Psoas muscle (tissue), 8 donors: ENCODE results near the gene MINDY4. TPM values are rescaled to one million over a fixed set of nuclear protein-coding genes. Genes with fewer than 3 reads are reported as not detected.

Source experiments
- ATAC-seq, 4 donors: fragments of 200-7000 bp; cut with Tn5 transposase; one replicate each; pipeline ENCODE4 v1.9.1; 2020; ENCODE audit warnings: moderate library complexity in 3 of 4, mild to moderate bottlenecking in 2 of 4
- DNase-seq, 2 donors: peaks; one replicate each; pipeline ENCODE4 v3.0.0-alpha.2; 2020
- H3K27ac ChIP-seq: fragments of 200-600 bp; one replicate; pipeline ENCODE4 v1.8.0; 2022
- H3K27me3 ChIP-seq, 3 donors: fragments of 200-600 bp in 1 of 3; one replicate each; pipeline versions ENCODE4 v1.6.1 to v1.8.0; 2013 to 2022; ENCODE audit warnings: low read length in 2 of 3, mild to moderate bottlenecking in 2 of 3, moderate library complexity in 1 of 3; ENCODE audit not compliant: insufficient read depth in 3 of 3
- H3K36me3 ChIP-seq, 2 donors: fragments of 200-600 bp in 1 of 2; one replicate each; pipeline versions ENCODE4 v1.6.1 to v1.8.0; 2013 to 2022; ENCODE audit warnings: low read depth in 1 of 2, mild to moderate bottlenecking in 1 of 2, moderate library complexity in 1 of 2; ENCODE audit not compliant: insufficient read depth in 1 of 2
- H3K4me1 ChIP-seq: fragments of 200-600 bp; one replicate; pipeline ENCODE4 v1.8.0; 2022
- H3K4me3 ChIP-seq: fragments of 200-600 bp; one replicate; pipeline ENCODE4 v1.8.0; 2022; ENCODE audit warnings: mild to moderate bottlenecking
- H3K9me3 ChIP-seq: fragments of 200-600 bp; one replicate; pipeline ENCODE4 v1.8.0; 2022
- CTCF ChIP-seq: fragments of 200-600 bp; IDR thresholded peaks from one replicate; pipeline ENCODE4 v1.8.0; 2022; ENCODE audit warnings: antibody characterized with exemption
- WGBS, 3 donors: extraction: QIAGEN DNeasy Blood & Tissue Kit; methylation state at CpG; one replicate each; pipeline versions ENCODE4 v1.1.6 to v1.1.7; 2013; 5-methylcytosine and 5-hydroxymethylcytosine counted together
- intact Hi-C, 2 donors: fragments of 100-400 bp; cut with DNase I; formaldehyde crosslinking; loops; one replicate each; pipeline versions ENCODE4 v1.11.0 to v1.14.2; 2022
- polyA plus RNA-seq, 3 donors: library from polyadenylated mRNA; stranded (reverse); fragments of 200-250 nt; gene quantifications; one replicate each; pipeline ENCODE4 v1.2.3, GENCODE V29; 2013
- total RNA-seq, 4 donors: library from RNA; stranded (reverse); fragmentation: NEBNext Ultra II Directional in 2 of 4; extraction: Animal tissue kit (Norgen Biotek cat#: 25700) in 2 of 4; gene quantifications; one replicate each; pipeline versions ENCODE4 v1.2.1 to v1.2.4, GENCODE V29; 2021 to 2023
- donor health status: healthy with polysubstance abuse.
- donor health status: DM: no; HTN: no; CAD: no; lungs with moderate emphysema.
- donor health status: Bipolar disorder and iron deficiency.
- donor health status: healthy.
- donor health status: DM: yes; HTN: yes; CAD: no.
- donor health status: DM: no; HTN: no; CAD: no.
- donor health status: DM: no; HTN: no; CAD: no.
- donor health status: DM: yes; HTN: yes; CAD: no.

Gene MINDY4
- total and polyA plus RNA-seq, 7 donors = 0.86 to 3.5 (median 1.5) TPM

DNA sequence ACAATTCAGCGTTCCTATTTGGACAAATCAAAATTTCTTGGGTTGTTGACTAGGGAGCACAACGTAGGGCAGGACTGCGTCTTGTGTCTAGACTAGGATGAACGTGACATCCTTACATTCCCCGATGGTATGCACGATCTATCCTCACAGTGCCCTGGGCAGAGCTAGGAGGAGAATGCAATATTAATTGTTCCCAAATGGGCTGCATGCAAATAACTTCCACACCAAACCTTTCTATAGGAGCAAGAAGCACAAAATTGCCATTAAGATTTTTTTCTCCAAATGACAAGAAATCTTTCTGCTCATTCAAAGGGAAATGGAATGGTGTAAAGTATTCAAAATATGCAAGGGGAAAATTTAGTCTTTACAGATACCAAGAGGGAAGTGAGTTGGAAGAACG is 119.0 kb downstream of the MINDY4 start:
- H3K4me3 ChIP-seq = no peak overlapping the region
- H3K27ac ChIP-seq = no peak overlapping the region
- DNase-seq = no peak
- intact Hi-C loops = no loop called here
- peaks cover 9% of the 10 kb centered on the region for H3K4me1 ChIP-seq
- no peaks in the 10 kb centered on the region for H3K9me3 ChIP-seq
- 96 to 98% (median 97%) methylated on average over 7 of the region's 7 CpGs for WGBS, 3 donors
- no peaks in the 10 kb centered on the region for H3K36me3 ChIP-seq
- no peak for ATAC-seq
- TF ChIP-seq CTCF = no peak
- no peaks in the 10 kb centered on the region for H3K27me3 ChIP-seq

- no peak for TF ChIP-seq CTCF
- ATAC-seq (peak in 1 of 4 donors; percentile 49), DNase-seq (peak in 1 of 2 donors; percentile 68)
- Histone ChIP-seq H3K36me3 (no peaks in the 10 kb centered on the region), H3K4me3 (no peak overlapping the region), H3K27me3 (no peaks in the 10 kb centered on the region), H3K27ac (no peak overlapping the region), H3K9me3 (no peaks in the 10 kb centered on the region), H3K4me1 (peaks cover 9% of the 10 kb centered on the region)
- intact Hi-C loops = no loop called here
- WGBS, 3 donors = 55 to 60% (median 58%) methylated on average over 6 of the region's 6 CpGs
Measured at GRCh38 chr7:30893357-30893756, 122.1 kb downstream of the MINDY4 start.

GRCh38 chr7:30894009-30894408 is 122.8 kb downstream of the MINDY4 start:
- peaks cover 9% of the 10 kb centered on the region for H3K4me1 ChIP-seq
- ATAC-seq = no peak
- DNase-seq = no peak
- no peaks in the 10 kb centered on the region for H3K36me3 ChIP-seq
- whole genome bisulfite sequencing, 3 donors = 55 to 80% (median 77%) methylated on average over 1 of the region's 1 CpG
- H3K27ac ChIP-seq = no peak overlapping the region
- no peaks in the 10 kb centered on the region for H3K27me3 ChIP-seq
- TF ChIP-seq CTCF = no peak
- no peaks in the 10 kb centered on the region for H3K9me3 ChIP-seq
- no peak overlapping the region for H3K4me3 ChIP-seq
- intact Hi-C loops = no loop called here

DNA sequence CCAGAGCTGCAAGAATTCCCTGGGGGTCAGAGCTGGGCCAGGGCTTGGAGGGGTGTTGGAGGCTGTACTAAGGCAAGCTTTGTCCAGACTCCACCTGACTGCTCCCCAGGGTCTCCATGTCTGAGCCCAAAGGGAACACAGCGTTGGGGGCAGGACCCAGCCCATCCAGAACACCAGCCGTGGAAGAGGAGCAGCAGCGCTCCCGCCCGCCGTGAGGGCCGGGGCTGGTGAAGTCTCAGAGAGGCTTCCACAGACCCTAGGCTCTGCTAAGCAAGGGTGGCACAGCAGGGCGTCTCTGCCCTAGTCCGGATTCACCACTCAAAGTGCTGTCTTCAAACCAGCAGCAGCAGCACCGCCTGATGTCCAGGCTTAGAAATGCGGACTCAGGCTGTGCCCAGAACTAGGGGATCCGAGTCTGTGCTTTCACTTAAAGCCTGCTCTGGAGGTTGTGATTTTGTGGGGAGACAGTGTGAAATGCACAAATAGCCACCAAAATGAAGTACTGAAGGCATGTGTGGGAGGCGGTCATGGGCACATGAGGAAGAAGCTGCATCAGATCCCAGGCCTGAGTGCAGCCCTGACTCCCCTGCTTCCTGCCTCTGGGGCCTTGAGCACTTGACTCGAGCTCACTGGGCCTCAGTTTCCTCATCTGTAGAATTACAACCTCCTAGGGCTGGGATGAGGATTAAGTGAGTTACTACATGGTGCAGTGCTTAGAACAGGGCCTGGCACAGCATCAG is 123.8 kb downstream of the MINDY4 start:
- ATAC-seq = no peak
- intact Hi-C loops = no loop called here
- Histone ChIP-seq H3K4me3 (no peak overlapping the region), H3K9me3 (no peaks in the 10 kb centered on the region), H3K36me3 (no peaks in the 10 kb centered on the region), H3K27ac (no peak overlapping the region), H3K27me3 (no peaks in the 10 kb centered on the region), H3K4me1 (peaks cover 9% of the 10 kb centered on the region)
- DNase-seq = no peak
- 86 to 88% (median 87%) methylated on average over 14 of the region's 14 CpGs for WGBS, 3 donors
- TF ChIP-seq CTCF = no peak

- Histone ChIP-seq H3K9me3 (no peaks in the 10 kb centered on the region), H3K27me3 (no peaks in the 10 kb centered on the region), H3K36me3 (no peaks in the 10 kb centered on the region), H3K4me3 (no peak overlapping the region), H3K4me1 (peaks cover 9% of the 10 kb centered on the region), H3K27ac (no peak overlapping the region)
- intact Hi-C loops = no loop called here
- DNase-seq (no peak), ATAC-seq (no peak)
- 82 to 88% (median 82%) methylated on average over 9 of the region's 9 CpGs for WGBS, 3 donors
- no peak for TF ChIP-seq CTCF
Measured at GRCh38 chr7:30896036-30896435, 124.8 kb downstream of the MINDY4 start.
